ENCODE measurements around the gene HMGB3. TPM values are rescaled to one million over a fixed set of nuclear protein-coding genes. Genes with fewer than 3 reads are reported as not detected.

Gene HMGB3
- total RNA-seq, 2 experiments from 2014 or later, result 4.0 to 5.4 TPM

DNA sequence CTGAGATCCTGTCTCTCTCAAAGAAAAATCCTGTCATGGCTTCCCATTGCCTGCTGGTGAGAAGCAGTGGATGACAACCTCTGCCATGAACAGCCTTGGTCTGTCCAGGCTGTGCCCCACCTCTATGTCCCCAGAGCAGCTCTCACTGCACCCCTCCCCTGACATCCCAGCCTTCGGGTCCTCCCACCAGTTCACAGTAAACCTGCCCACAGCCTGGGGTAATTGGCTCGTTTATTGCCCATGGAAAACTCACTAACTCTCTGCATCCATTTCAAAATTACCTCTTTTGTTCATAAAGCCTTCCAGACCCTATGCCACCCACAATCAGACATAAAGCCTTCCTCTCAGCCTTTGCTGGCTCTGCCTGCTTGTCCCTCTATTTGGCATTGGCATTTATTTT lies 10.7 kb upstream of the HMGB3 start:
- CTCF ChIA-PET, result no interaction called here
- H3K4me1 Mint-ChIP-seq (ENCODE audit: low read depth), result no peaks in the 10 kb centered on the region
- ATAC-seq (ENCODE audit: poor library complexity) (no peak), DNase-seq (no peak)
- H3K4me3 Mint-ChIP-seq, result no peak overlapping the region
- TF ChIP-seq, protein P1, sequence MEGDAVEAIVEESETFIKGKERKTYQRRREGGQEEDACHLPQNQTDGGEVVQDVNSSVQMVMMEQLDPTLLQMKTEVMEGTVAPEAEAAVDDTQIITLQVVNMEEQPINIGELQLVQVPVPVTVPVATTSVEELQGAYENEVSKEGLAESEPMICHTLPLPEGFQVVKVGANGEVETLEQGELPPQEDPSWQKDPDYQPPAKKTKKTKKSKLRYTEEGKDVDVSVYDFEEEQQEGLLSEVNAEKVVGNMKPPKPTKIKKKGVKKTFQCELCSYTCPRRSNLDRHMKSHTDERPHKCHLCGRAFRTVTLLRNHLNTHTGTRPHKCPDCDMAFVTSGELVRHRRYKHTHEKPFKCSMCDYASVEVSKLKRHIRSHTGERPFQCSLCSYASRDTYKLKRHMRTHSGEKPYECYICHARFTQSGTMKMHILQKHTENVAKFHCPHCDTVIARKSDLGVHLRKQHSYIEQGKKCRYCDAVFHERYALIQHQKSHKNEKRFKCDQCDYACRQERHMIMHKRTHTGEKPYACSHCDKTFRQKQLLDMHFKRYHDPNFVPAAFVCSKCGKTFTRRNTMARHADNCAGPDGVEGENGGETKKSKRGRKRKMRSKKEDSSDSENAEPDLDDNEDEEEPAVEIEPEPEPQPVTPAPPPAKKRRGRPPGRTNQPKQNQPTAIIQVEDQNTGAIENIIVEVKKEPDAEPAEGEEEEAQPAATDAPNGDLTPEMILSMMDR (IDR thresholded peaks at IDR 0.05), result no peak
- no peaks in the 10 kb centered on the region for H3K9me3 Mint-ChIP-seq
- Histone ChIP-seq H3K9me3 (ENCODE audit: control insufficient read depth in 1 of 2, insufficient read depth in 1 of 2, low read length in 2 of 2) (no peaks in the 10 kb centered on the region), H3K27ac (ENCODE audit: low read depth in 1 of 2, low read length in 2 of 2) (no peak overlapping the region), H3K27me3 (ENCODE audit: control insufficient read depth in 1 of 2, insufficient read depth in 2 of 2, low read length in 2 of 2) (no peaks in the 10 kb centered on the region), H3K4me1 (ENCODE audit: insufficient read depth, low read length) (no peaks in the 10 kb centered on the region), H3K4me3 (ENCODE audit: low read length) (no peak overlapping the region), H3K36me3 (ENCODE audit: insufficient read depth, low read length) (no peaks in the 10 kb centered on the region)
- H3K27ac Mint-ChIP-seq, result no peak overlapping the region
- no peaks in the 10 kb centered on the region for H3K36me3 Mint-ChIP-seq (ENCODE audit: low read depth)
- peaks cover 6% of the 10 kb centered on the region for H3K27me3 Mint-ChIP-seq
- intact Hi-C loops (cut with DNase I, micrococcal nuclease), result no loop called here
- POLR2A ChIA-PET, result no interaction called here

DNA sequence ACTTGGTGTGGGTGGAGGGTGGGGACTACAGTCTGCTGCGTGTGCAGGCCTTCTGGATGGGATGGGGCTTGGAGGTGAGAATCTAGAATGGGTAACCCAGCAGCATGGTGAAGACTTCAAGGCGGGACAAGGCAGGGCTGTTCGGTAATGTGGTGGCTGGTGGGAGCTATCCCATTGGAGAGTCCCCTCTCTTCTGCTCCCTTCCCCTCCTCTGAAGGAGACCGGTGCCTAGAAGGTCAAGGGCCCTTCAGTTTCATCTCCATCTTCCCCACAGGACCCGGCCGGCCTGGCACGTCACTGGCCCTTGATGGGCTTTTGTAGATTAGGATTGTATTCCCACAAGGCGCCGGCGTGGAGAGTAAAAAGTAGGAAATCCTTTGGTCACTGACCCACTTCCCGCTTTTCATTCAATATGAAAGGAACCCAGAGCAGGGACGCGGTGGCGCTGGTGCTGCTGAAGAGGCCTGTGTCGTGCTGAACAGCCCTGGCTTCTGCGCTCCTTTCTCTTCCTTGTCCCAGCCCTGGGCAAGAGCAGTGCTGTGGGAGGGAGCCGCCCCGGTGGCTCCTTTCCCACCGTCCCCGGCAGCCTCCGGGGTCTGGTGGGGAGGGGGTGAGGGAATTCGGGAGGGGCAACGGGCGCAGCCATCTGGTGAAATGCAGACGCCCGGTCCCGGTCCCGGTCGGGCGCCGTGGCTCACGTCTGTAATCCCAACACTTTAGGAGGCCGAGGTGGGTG lies 7.3 kb upstream of the HMGB3 start:
- DNase-seq (no peak), ATAC-seq (ENCODE audit: poor library complexity) (no peak)
- ChIA-PET POLR2A (no interaction called here), CTCF (no interaction called here)
- Histone ChIP-seq H3K36me3 (ENCODE audit: insufficient read depth, low read length) (no peaks in the 10 kb centered on the region), H3K9me3 (ENCODE audit: control insufficient read depth in 1 of 2, insufficient read depth in 1 of 2, low read length in 2 of 2) (no peaks in the 10 kb centered on the region), H3K4me3 (ENCODE audit: low read length) (no peak overlapping the region), H3K27ac (ENCODE audit: low read depth in 1 of 2, low read length in 2 of 2) (no peak overlapping the region), H3K4me1 (ENCODE audit: insufficient read depth, low read length) (no peaks in the 10 kb centered on the region), H3K27me3 (ENCODE audit: control insufficient read depth in 1 of 2, insufficient read depth in 2 of 2, low read length in 2 of 2) (no peaks in the 10 kb centered on the region)
- Mint-ChIP-seq H3K4me3 (no peak overlapping the region), H3K27me3 (peaks cover 6% of the 10 kb centered on the region), H3K27ac (no peak overlapping the region), H3K9me3 (no peaks in the 10 kb centered on the region), H3K4me1 (ENCODE audit: low read depth) (no peaks in the 10 kb centered on the region), H3K36me3 (ENCODE audit: low read depth) (no peaks in the 10 kb centered on the region)
- TF ChIP-seq, protein P1 (IDR thresholded peaks at IDR 0.05), result no peak
- intact Hi-C loops (cut with DNase I, micrococcal nuclease), result no loop called here

DNA sequence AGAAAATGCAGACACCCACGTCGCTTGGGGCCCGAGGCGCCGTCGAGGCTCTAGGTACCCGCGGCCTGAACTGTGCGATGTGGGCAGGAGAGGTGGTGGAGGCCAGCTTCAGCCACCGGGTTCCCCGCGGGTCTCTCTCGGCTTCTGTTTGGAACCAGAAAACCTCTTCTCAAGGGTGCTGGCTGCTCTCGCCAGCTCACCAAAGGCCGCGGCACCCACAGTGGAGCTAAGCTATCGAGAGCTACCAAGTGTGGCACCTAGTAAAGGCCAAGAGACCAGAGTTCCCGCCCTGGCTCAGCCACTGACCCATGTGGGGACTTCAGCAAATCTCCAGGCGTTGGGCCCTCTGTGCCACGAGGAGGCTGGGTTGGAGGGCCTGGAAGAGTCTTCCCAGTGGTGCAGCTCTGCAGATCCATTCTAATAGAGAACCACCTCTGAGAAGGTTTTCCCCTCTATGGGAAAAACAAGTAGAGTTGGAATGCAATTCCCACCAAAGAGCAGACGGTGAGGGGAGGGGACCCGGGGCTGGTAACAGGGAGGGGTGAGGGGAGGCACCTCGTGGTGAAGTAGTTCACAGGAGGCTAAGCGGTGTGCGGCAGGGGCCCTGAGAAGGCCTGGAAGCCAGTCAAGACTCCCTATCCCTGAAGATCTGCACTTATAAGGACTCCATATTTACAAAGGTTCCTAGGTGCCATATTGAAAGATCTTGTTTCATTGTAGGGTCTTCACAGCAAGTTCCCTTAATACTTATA lies 5.5 kb upstream of the HMGB3 start:
- intact Hi-C loops (cut with DNase I, micrococcal nuclease), result no loop called here
- no peak overlapping the region for H3K27ac ChIP-seq (ENCODE audit: low read depth in 1 of 2, low read length in 2 of 2)
- DNase-seq (no peak), ATAC-seq (ENCODE audit: poor library complexity) (no peak)
- Mint-ChIP-seq H3K9me3 (no peaks in the 10 kb centered on the region), H3K36me3 (ENCODE audit: low read depth) (no peaks in the 10 kb centered on the region), H3K27me3 (peaks cover 6% of the 10 kb centered on the region), H3K27ac (no peak overlapping the region), H3K4me1 (ENCODE audit: low read depth) (no peaks in the 10 kb centered on the region), H3K4me3 (no peak overlapping the region)
- H3K36me3 ChIP-seq (ENCODE audit: insufficient read depth, low read length), result no peaks in the 10 kb centered on the region
- peaks cover 2% of the 10 kb centered on the region for H3K4me1 ChIP-seq (ENCODE audit: insufficient read depth, low read length)
- H3K9me3 ChIP-seq (ENCODE audit: control insufficient read depth in 1 of 2, insufficient read depth in 1 of 2, low read length in 2 of 2), result no peaks in the 10 kb centered on the region
- CTCF ChIA-PET, result no interaction called here
- H3K27me3 ChIP-seq (ENCODE audit: control insufficient read depth in 1 of 2, insufficient read depth in 2 of 2, low read length in 2 of 2), result no peaks in the 10 kb centered on the region
- TF ChIP-seq, protein P1 (IDR thresholded peaks at IDR 0.05), result no peak
- POLR2A ChIA-PET, result no interaction called here
- no peak overlapping the region for H3K4me3 ChIP-seq (ENCODE audit: low read length)

Measured in CD4-positive, alpha-beta T cell (primary cell).